ENCODE data around the gene PLG.

DNA sequence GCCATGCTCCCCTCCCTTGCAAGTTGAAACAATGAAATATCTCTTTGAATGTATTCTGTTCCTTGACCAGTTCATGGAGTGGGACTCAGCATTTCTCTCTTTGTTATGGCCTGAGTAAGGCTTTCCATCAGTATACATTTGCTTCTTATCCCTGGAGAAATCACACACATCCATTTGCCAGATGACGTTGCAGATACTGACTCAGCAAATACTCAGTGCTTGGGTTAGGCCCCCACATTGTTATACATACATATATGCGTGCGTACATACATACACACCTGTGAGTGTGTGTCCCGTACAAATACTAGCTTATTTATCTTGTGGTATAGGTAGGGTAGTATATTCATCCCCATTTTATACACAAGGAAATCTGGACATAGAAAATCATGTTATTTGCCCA lies 72.4 kb downstream of the PLG start:
- TF ChIP-seq, protein P1, sequence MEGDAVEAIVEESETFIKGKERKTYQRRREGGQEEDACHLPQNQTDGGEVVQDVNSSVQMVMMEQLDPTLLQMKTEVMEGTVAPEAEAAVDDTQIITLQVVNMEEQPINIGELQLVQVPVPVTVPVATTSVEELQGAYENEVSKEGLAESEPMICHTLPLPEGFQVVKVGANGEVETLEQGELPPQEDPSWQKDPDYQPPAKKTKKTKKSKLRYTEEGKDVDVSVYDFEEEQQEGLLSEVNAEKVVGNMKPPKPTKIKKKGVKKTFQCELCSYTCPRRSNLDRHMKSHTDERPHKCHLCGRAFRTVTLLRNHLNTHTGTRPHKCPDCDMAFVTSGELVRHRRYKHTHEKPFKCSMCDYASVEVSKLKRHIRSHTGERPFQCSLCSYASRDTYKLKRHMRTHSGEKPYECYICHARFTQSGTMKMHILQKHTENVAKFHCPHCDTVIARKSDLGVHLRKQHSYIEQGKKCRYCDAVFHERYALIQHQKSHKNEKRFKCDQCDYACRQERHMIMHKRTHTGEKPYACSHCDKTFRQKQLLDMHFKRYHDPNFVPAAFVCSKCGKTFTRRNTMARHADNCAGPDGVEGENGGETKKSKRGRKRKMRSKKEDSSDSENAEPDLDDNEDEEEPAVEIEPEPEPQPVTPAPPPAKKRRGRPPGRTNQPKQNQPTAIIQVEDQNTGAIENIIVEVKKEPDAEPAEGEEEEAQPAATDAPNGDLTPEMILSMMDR (IDR thresholded peaks at IDR 0.05) = no peak
- TF ChIP-seq POLR2A (IDR thresholded peaks at IDR 0.05) = no peak
